ENCODE data around the gene GGCT.

DNA sequence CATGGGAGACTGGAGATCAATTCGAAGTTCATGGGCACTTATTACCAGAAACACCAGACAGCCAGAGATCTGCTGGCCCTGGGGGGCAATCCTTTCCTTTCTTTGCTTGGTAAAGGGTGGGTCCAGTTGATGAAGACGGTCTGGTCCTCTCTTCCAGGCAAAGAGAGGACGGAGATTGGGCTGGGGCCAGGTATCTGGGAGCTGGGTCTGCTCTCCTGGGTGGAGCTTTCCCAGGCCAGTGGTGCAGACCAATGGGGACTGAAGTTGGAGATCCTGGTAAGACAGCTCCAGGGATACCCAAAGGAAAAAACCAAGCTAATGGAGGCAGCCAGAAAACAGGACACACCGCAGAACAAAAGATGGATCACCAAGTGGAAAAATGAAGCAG lies 44.4 kb downstream of the GGCT start:
- no peak for TF ChIP-seq EP300 (IDR thresholded peaks at IDR 0.05)
- TF ChIP-seq, protein P1, sequence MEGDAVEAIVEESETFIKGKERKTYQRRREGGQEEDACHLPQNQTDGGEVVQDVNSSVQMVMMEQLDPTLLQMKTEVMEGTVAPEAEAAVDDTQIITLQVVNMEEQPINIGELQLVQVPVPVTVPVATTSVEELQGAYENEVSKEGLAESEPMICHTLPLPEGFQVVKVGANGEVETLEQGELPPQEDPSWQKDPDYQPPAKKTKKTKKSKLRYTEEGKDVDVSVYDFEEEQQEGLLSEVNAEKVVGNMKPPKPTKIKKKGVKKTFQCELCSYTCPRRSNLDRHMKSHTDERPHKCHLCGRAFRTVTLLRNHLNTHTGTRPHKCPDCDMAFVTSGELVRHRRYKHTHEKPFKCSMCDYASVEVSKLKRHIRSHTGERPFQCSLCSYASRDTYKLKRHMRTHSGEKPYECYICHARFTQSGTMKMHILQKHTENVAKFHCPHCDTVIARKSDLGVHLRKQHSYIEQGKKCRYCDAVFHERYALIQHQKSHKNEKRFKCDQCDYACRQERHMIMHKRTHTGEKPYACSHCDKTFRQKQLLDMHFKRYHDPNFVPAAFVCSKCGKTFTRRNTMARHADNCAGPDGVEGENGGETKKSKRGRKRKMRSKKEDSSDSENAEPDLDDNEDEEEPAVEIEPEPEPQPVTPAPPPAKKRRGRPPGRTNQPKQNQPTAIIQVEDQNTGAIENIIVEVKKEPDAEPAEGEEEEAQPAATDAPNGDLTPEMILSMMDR (IDR thresholded peaks at IDR 0.05) = no peak
- no peak for TF ChIP-seq POLR2A (IDR thresholded peaks at IDR 0.05)
